BLaER1 (cell line): Measurements from ENCODE around the gene CACNA1C.

Source experiments
- H3K27ac ChIP-seq: shearing (Covaris generic); formaldehyde crosslinking; 2 replicates; pipeline ENCODE4 v1.8.1; 2022
- H3K27me3 ChIP-seq: shearing (Covaris generic); formaldehyde crosslinking; 2 replicates; pipeline ENCODE4 v1.8.1; 2022
- H3K36me3 ChIP-seq: shearing (Covaris generic); formaldehyde crosslinking; 2 replicates; pipeline ENCODE4 v1.8.1; 2022
- H3K4me1 ChIP-seq: shearing (Covaris generic); formaldehyde crosslinking; 2 replicates; pipeline ENCODE4 v1.8.1; 2022
- H3K4me2 ChIP-seq: shearing (Covaris generic); formaldehyde crosslinking; 2 replicates; pipeline ENCODE4 v1.8.1; 2022
- H3K4me3 ChIP-seq: shearing (Covaris generic); formaldehyde crosslinking; 2 replicates; pipeline ENCODE4 v1.8.1; 2022
- H3K9ac ChIP-seq: shearing (Covaris generic); formaldehyde crosslinking; 2 replicates; pipeline ENCODE4 v1.8.1; 2022
- H3K9me3 ChIP-seq: shearing (Covaris generic); formaldehyde crosslinking; 2 replicates; pipeline ENCODE4 v1.8.1; 2022
- H4K20me1 ChIP-seq: shearing (Covaris generic); formaldehyde crosslinking; 2 replicates; pipeline ENCODE4 v1.8.1; 2022
- Cebpa-rat ChIP-seq: shearing (Covaris generic); IDR thresholded peaks from 2 replicates; pipeline ENCODE4 v1.8.1; 2022

CACNA1C gene

GRCh38 chr12:2288471-2288870, 235.7 kb downstream of the CACNA1C start:
- no peak for TF ChIP-seq Cebpa-rat
- H3K4me1 ChIP-seq, result peaks cover 75% of the 10 kb centered on the region
- no peak overlapping the region for H3K27ac ChIP-seq
- H3K36me3 ChIP-seq, result no peaks in the 10 kb centered on the region
- no peak overlapping the region for H3K4me3 ChIP-seq
- H3K9ac ChIP-seq, result no peak overlapping the region
- no peaks in the 10 kb centered on the region for H4K20me1 ChIP-seq
- no peaks in the 10 kb centered on the region for H3K27me3 ChIP-seq
- H3K4me2 ChIP-seq, result peak overlapping the region; percentile 60
- H3K9me3 ChIP-seq, result no peaks in the 10 kb centered on the region

- peaks cover 71% of the 10 kb centered on the region for H3K4me1 ChIP-seq
- TF ChIP-seq Cebpa-rat, result no peak
- no peak overlapping the region for H3K4me3 ChIP-seq
- no peak overlapping the region for H3K27ac ChIP-seq
- no peaks in the 10 kb centered on the region for H3K9me3 ChIP-seq
- H4K20me1 ChIP-seq, result no peaks in the 10 kb centered on the region
- no peaks in the 10 kb centered on the region for H3K27me3 ChIP-seq
- 0 out of 2 replicates have a peak overlapping the region, but pooled peaks have one; percentile 60 for H3K4me2 ChIP-seq
- H3K9ac ChIP-seq, result no peak overlapping the region
- H3K36me3 ChIP-seq, result no peaks in the 10 kb centered on the region
Observed at GRCh38 chr12:2288875-2289274, 236.1 kb downstream of the CACNA1C start.

GRCh38 chr12:2289525-2289924, 236.7 kb downstream of the CACNA1C start:
- Histone ChIP-seq H3K9me3 (no peaks in the 10 kb centered on the region), H4K20me1 (no peaks in the 10 kb centered on the region), H3K9ac (no peak overlapping the region), H3K4me1 (peaks cover 69% of the 10 kb centered on the region), H3K4me3 (no peak overlapping the region), H3K27me3 (no peaks in the 10 kb centered on the region), H3K36me3 (no peaks in the 10 kb centered on the region), H3K27ac (no peak overlapping the region), H3K4me2 (no peak overlapping the region)
- TF ChIP-seq Cebpa-rat, result no peak

- H3K27me3 ChIP-seq, result no peaks in the 10 kb centered on the region
- no peaks in the 10 kb centered on the region for H4K20me1 ChIP-seq
- no peak overlapping the region for H3K27ac ChIP-seq
- H3K4me2 ChIP-seq, result no peak overlapping the region; the same call in 1 of the 2 replicates
- H3K9me3 ChIP-seq, result no peaks in the 10 kb centered on the region
- no peak overlapping the region for H3K4me3 ChIP-seq
- no peak overlapping the region for H3K9ac ChIP-seq
- H3K36me3 ChIP-seq, result no peaks in the 10 kb centered on the region
- no peak for TF ChIP-seq Cebpa-rat
- H3K4me1 ChIP-seq, result peaks cover 69% of the 10 kb centered on the region
Observed at GRCh38 chr12:2290091-2290490, 237.3 kb downstream of the CACNA1C start.

GRCh38 chr12:2290516-2291065, 237.8 kb downstream of the CACNA1C start:
- TF ChIP-seq Cebpa-rat, result no peak
- H3K4me1 ChIP-seq, result peaks cover 69% of the 10 kb centered on the region
- no peak overlapping the region for H3K27ac ChIP-seq

GRCh38 chr12:2291182-2291832, 238.5 kb downstream of the CACNA1C start:
- no peaks in the 10 kb centered on the region for H3K9me3 ChIP-seq
- TF ChIP-seq Cebpa-rat, result no peak
- H3K27me3 ChIP-seq, result no peaks in the 10 kb centered on the region
- H4K20me1 ChIP-seq, result no peaks in the 10 kb centered on the region
- peaks cover 69% of the 10 kb centered on the region for H3K4me1 ChIP-seq
- no peak overlapping the region for H3K4me3 ChIP-seq
- H3K4me2 ChIP-seq, result no peak overlapping the region
- H3K27ac ChIP-seq, result no peak overlapping the region
- H3K9ac ChIP-seq, result no peak overlapping the region
- H3K36me3 ChIP-seq, result no peaks in the 10 kb centered on the region

More at GRCh38 chr12:2290516-2291065, 237.8 kb downstream of the CACNA1C start:
- H3K36me3 ChIP-seq, result no peaks in the 10 kb centered on the region
- no peak overlapping the region for H3K4me3 ChIP-seq
- H3K27me3 ChIP-seq, result no peaks in the 10 kb centered on the region
- no peak overlapping the region; the same call in 1 of the 2 replicates for H3K4me2 ChIP-seq
- no peak overlapping the region for H3K9ac ChIP-seq
- H3K9me3 ChIP-seq, result no peaks in the 10 kb centered on the region
- H4K20me1 ChIP-seq, result no peaks in the 10 kb centered on the region

GRCh38 chr12:2291947-2292346, 239.2 kb downstream of the CACNA1C start:
- Histone ChIP-seq H3K27me3 (no peaks in the 10 kb centered on the region), H3K4me2 (no peak overlapping the region), H3K9me3 (no peaks in the 10 kb centered on the region), H3K36me3 (no peaks in the 10 kb centered on the region), H4K20me1 (no peaks in the 10 kb centered on the region), H3K27ac (no peak overlapping the region), H3K4me1 (peaks cover 69% of the 10 kb centered on the region), H3K9ac (no peak overlapping the region), H3K4me3 (no peak overlapping the region)
- no peak for TF ChIP-seq Cebpa-rat

- Histone ChIP-seq H3K4me1 (peaks cover 69% of the 10 kb centered on the region), H3K9ac (no peak overlapping the region), H4K20me1 (no peaks in the 10 kb centered on the region), H3K27me3 (no peaks in the 10 kb centered on the region), H3K4me3 (no peak overlapping the region), H3K36me3 (no peaks in the 10 kb centered on the region), H3K4me2 (no peak overlapping the region), H3K27ac (peak overlapping the region; percentile 44; the same call in 1 of the 2 replicates), H3K9me3 (no peaks in the 10 kb centered on the region)
- TF ChIP-seq Cebpa-rat, result no peak
Observed at GRCh38 chr12:2292560-2292959, 239.8 kb downstream of the CACNA1C start.

- Histone ChIP-seq H3K4me3 (no peak overlapping the region), H3K27ac (peak overlapping the region; percentile 63), H3K4me2 (peak overlapping the region; percentile 89), H3K27me3 (no peaks in the 10 kb centered on the region), H4K20me1 (no peaks in the 10 kb centered on the region), H3K36me3 (no peaks in the 10 kb centered on the region), H3K9me3 (no peaks in the 10 kb centered on the region), H3K4me1 (peaks cover 69% of the 10 kb centered on the region), H3K9ac (no peak overlapping the region; the same call in 1 of the 2 replicates)
- peak; percentile 79; the same call in 1 of the 2 replicates for TF ChIP-seq Cebpa-rat
Observed at GRCh38 chr12:2294651-2295475, 242.1 kb downstream of the CACNA1C start.
